ENCODE measurements around the gene KCNS1. TPM values are rescaled to one million over a fixed set of nuclear protein-coding genes. Genes with fewer than 3 reads are reported as not detected.

KCNS1 gene
- total and polyA plus RNA-seq, 2 of the 8 experiments (the other 6 are each of a cell fraction or from before 2014, with no cell fraction given): 1.4 to 1.8 TPM

DNA sequence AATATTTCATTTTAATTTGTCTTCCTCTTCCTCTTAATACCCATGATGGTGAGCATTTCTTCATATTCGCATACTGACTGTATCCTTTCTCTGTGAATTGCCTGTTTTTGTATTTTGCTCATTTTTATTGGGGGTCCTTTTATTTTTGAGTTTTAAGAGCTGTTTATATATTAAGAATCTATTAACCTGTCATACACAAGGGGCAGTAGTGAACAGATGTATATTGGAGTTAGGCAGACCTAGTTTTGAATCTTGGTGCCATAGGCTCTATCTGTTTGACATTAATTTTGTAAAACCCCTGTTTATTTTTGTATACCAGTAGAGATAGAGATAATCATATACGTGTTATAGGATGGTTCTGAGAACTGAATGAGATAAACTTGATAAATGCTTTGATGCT, 17.1 kb upstream of the KCNS1 start:
- H2AK5ac ChIP-seq (ENCODE audit: low read depth, low read length): no peak overlapping the region
- no peaks in the 10 kb centered on the region for H3K79me1 ChIP-seq (ENCODE audit: low read depth, low read length)
- no peak overlapping the region for H3K27ac ChIP-seq (ENCODE audit: low read depth, low read length)
- no peak overlapping the region for H2BK15ac ChIP-seq (ENCODE audit: low read length)
- no peak overlapping the region for H2BK120ac ChIP-seq (replicated peaks; ENCODE audit: low read depth, low read length)
- H3K4me2 ChIP-seq (ENCODE audit: insufficient read depth in 1 of 2, low read depth in 2 of 2, low read length in 2 of 2): no peak overlapping the region
- FAIRE-seq (no peak), DNase-seq (ENCODE audit: low read depth in 1 of 2, low spot score in 2 of 2) (no peak)
- H4K5ac ChIP-seq (ENCODE audit: insufficient read length, low read depth, low read length): no peak overlapping the region
- no peak overlapping the region for H4K91ac ChIP-seq (replicated peaks; ENCODE audit: insufficient read length, low read length)
- H2BK12ac ChIP-seq (ENCODE audit: low read depth, low read length): no peak overlapping the region
- 89% methylated on average over 2 of the region's 2 CpGs; no CpG with 5 or more reads in 1 of the 2 experiments for WGBS, 2 experiments (ENCODE audit: extremely low coverage in 1 of 2, insufficient coverage in 1 of 2, insufficient read length in 1 of 2, insufficient replicate concordance in 2 of 2, low coverage in 1 of 2, low lambda C conversion rate in 2 of 2, missing lambda C conversion rate in 1 of 2)
- H2BK5ac ChIP-seq (ENCODE audit: low read depth, low read length): no peak overlapping the region
- H3K9ac ChIP-seq (replicated peaks in 1 of 4; ENCODE audit: extremely low read depth in 1 of 4, low read depth in 3 of 4, low read length in 3 of 4): no peak overlapping the region
- H2BK20ac ChIP-seq (ENCODE audit: low read length): no peak overlapping the region
- no peak overlapping the region for H3K23ac ChIP-seq (ENCODE audit: insufficient read length)
- H3K9me3 ChIP-seq (ENCODE audit: insufficient read depth in 2 of 2, low read depth in 1 of 2, low read length in 1 of 2): no peaks in the 10 kb centered on the region
- no peaks in the 10 kb centered on the region for H3K36me3 ChIP-seq (ENCODE audit: control insufficient read depth in 2 of 4, insufficient read depth in 4 of 4, low read length in 3 of 4)
- H2AFZ ChIP-seq (ENCODE audit: low read length): no peak overlapping the region
- no peak overlapping the region for H3K4ac ChIP-seq (replicated peaks; ENCODE audit: insufficient read length, low read depth, low read length)
- H3K18ac ChIP-seq (ENCODE audit: extremely low read depth, low read length): no peak overlapping the region
- ChIA-PET CTCF (ENCODE audit: partially characterized antibody) (interaction anchor here (1.0 to 2.2 kb wide), 6 partner anchors 10 to 112 kb away, joined by 3 to 7 read pairs (median 4); no protein-coding TSS in a partner anchor), POLR2A (ENCODE audit: partially characterized antibody) (no interaction called here)
- H3K4me3 ChIP-seq (ENCODE audit: extremely low read depth in 1 of 4, insufficient read depth in 2 of 4, low read depth in 3 of 4, low read length in 4 of 4): no peak overlapping the region
- H3K27me3 ChIP-seq (replicated peaks in 1 of 4; ENCODE audit: control insufficient read depth in 3 of 4, extremely low read depth in 1 of 4, insufficient read depth in 3 of 4, low read length in 3 of 4): no peaks in the 10 kb centered on the region
- H4K8ac ChIP-seq (ENCODE audit: extremely low read depth, insufficient read depth, low read length): no peak overlapping the region
- H3K23me2 ChIP-seq (ENCODE audit: low read depth, low read length): no peaks in the 10 kb centered on the region
- no peaks in the 10 kb centered on the region for H3K79me2 ChIP-seq (ENCODE audit: control insufficient read depth in 1 of 2, insufficient read depth in 2 of 2, low read length in 2 of 2)
- no peaks in the 10 kb centered on the region; a peak in 1 of 7 replicates for H3K4me1 ChIP-seq (replicated peaks in 1 of 4; ENCODE audit: control insufficient read depth in 3 of 4, insufficient read depth in 4 of 4, low read length in 3 of 4)
- no peak overlapping the region for H3K56ac ChIP-seq (replicated peaks; ENCODE audit: insufficient read length, low read depth, low read length)
- H4K20me1 ChIP-seq (replicated peaks in 1 of 2; ENCODE audit: control insufficient read depth in 1 of 2, insufficient read depth in 2 of 2, low read length in 2 of 2): no peaks in the 10 kb centered on the region
- H3K14ac ChIP-seq (ENCODE audit: insufficient read length): no peak overlapping the region
